ENCODE results near the gene ZNF92.
A peak's percentile ranks its signal among the peaks of the same experiment; 100 is the strongest.
"Not testable (repeated sequence)": the region's sequence is repeated elsewhere in the genome, so short reads cannot be mapped to it uniquely, and the experiment has no call there.

The ZNF92 gene

GRCh38 chr7:65373608-65374351 is at the start of gene ZNF92:
TSS of gene ZNF92 (plus strand) at chr7:65373855. CDS start at chr7:65373998, 143 bp downstream.
- peak; percentile 94 for DNase-seq (ENCODE audit: low spot score)

GRCh38 chr7:65325793-65326432 is 47.7 kb upstream of the ZNF92 start:
- no peak for DNase-seq (ENCODE audit: low spot score)

- no peak for DNase-seq (ENCODE audit: low spot score)
These were observed 35.3 kb upstream of the ZNF92 start for GRCh38 chr7:65338346-65338745.

- DNase-seq (ENCODE audit: low spot score): no peak
These were observed 34.4 kb upstream of the ZNF92 start for GRCh38 chr7:65339257-65339656.

GRCh38 chr7:65342723-65343629 is 30.7 kb upstream of the ZNF92 start:
- DNase-seq (ENCODE audit: low spot score): no peak

- DNase-seq (ENCODE audit: low spot score): not testable (repeated sequence)
These were observed 29.1 kb upstream of the ZNF92 start for GRCh38 chr7:65344541-65344940.

GRCh38 chr7:65354263-65354662 is 19.4 kb upstream of the ZNF92 start:
- DNase-seq (ENCODE audit: low spot score): no peak

GRCh38 chr7:65369843-65370242 is 3.8 kb upstream of the ZNF92 start:
- DNase-seq (ENCODE audit: low spot score): no peak

- no peak for DNase-seq (ENCODE audit: low spot score)
These were observed 2.2 kb upstream of the ZNF92 start for GRCh38 chr7:65371468-65371867.

GRCh38 chr7:65379318-65379717 is 5.7 kb downstream of the ZNF92 start:
- no peak for DNase-seq (ENCODE audit: low spot score)

GRCh38 chr7:65381742-65382141 is 8.1 kb downstream of the ZNF92 start:
- DNase-seq (ENCODE audit: low spot score): no peak

GRCh38 chr7:65382452-65382851 is 8.8 kb downstream of the ZNF92 start:
- DNase-seq (ENCODE audit: low spot score): no peak

- DNase-seq (ENCODE audit: low spot score): no peak
These were observed 14.2 kb downstream of the ZNF92 start for GRCh38 chr7:65387891-65388290.

- DNase-seq (ENCODE audit: low spot score): no peak
These were observed 16.9 kb downstream of the ZNF92 start for GRCh38 chr7:65390588-65390987.

GRCh38 chr7:65397730-65398142 is 24.1 kb downstream of the ZNF92 start:
- no peak for DNase-seq (ENCODE audit: low spot score)

- not testable (repeated sequence) for DNase-seq (ENCODE audit: low spot score)
These were observed 25.0 kb downstream of the ZNF92 start for GRCh38 chr7:65398671-65399070.

- DNase-seq (ENCODE audit: low spot score): not testable (repeated sequence)
These were observed 25.4 kb downstream of the ZNF92 start for GRCh38 chr7:65399101-65399500.

- DNase-seq (ENCODE audit: low spot score): no peak
These were observed 30.4 kb downstream of the ZNF92 start for GRCh38 chr7:65404020-65404419.

- DNase-seq (ENCODE audit: low spot score): not testable (repeated sequence)
These were observed 33.1 kb downstream of the ZNF92 start for GRCh38 chr7:65406706-65407105.

GRCh38 chr7:65409363-65409762 is 35.7 kb downstream of the ZNF92 start:
- DNase-seq (ENCODE audit: low spot score): no peak

- DNase-seq (ENCODE audit: low spot score): no peak
These were observed 37.6 kb downstream of the ZNF92 start for GRCh38 chr7:65411249-65411648.

GRCh38 chr7:65422670-65423069 is 49.0 kb downstream of the ZNF92 start:
- DNase-seq (ENCODE audit: low spot score): no peak

- DNase-seq (ENCODE audit: low spot score): not testable (repeated sequence)
These were observed 49.6 kb downstream of the ZNF92 start for GRCh38 chr7:65423286-65423685.
